ELF-1 (cell line): ENCODE results near the gene CDC42EP4.

Experiments used
- DNase-seq: peaks from one replicate; pipeline ENCODE4 v3.0.0-alpha.2; 2016; ENCODE audit warnings: low read depth, low spot score

CDC42EP4 gene

DNA sequence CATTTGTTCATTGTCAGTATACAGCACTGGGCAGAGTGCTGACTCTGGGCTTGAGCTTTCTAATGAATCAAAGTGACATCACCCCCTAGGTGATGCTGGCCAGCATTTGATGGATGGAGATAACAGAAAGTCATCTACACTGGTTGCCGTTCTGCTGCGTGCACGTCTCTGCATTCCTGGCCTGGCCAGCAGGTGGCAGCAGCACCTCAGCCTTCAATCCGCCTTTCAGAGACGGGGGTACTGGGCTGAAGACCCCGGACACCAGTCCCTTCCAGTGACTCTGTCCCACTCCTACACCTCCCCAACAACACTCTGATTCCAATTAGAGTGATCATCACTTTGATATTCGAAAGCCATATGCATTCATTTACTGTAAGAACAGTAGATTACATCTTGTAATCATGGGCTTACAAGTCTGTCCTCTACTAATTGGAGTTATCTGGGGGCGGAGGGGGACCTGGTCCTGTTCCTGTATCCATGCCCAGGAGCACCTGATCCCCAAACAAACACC, 56.1 kb downstream of the CDC42EP4 start:
- peak; percentile 89 for DNase-seq

DNA sequence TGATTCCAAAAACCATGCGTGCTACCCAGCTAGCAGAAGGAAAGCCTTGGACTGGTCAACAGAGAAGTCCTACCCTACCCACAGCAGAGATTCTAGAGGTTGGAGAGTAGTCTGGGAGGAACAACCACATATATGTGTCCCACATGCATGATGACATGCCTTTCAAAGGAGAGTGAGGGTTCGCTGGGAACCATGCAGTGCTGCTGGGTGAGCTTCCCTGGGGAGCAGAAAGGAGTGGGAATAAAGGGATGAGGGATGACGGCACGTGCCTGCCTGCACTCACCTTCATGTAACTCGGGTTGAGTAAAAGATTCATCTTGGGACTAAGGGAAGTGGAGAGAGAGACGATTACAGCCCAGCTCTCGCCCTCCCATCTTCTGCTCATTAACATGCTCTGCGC, 59.9 kb downstream of the CDC42EP4 start:
- no peak for DNase-seq

- no peak for DNase-seq
These were observed 60.8 kb downstream of the CDC42EP4 start for GRCh38 chr17:73250851-73251640.

- DNase-seq, result no peak
These were observed 62.1 kb downstream of the CDC42EP4 start for GRCh38 chr17:73249700-73250099.

- no peak for DNase-seq
These were observed 63.3 kb downstream of the CDC42EP4 start for GRCh38 chr17:73248532-73248931.

GRCh38 chr17:73247726-73248125, 64.1 kb downstream of the CDC42EP4 start:
- no peak for DNase-seq

DNA sequence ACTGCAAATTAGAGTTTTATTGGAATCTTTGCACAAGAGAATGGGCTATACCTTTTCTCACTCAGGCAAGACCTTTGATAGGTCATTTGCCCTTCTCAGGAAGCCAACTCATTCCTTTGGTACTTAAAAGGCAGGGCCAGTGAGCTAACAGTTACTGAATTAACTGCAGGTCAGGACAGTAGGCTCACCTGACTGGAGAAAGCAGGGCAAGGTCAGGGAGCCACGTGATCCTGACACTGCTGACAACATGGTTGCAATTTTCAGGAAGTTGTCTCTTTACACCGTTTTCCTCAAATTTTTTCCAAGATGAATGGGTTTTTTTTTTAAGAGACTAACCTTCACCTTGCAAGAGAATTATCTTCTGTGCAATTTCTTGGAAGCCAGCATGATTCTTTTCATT, 71.2 kb downstream of the CDC42EP4 start:
- DNase-seq, result no peak

GRCh38 chr17:73237714-73238113, 74.1 kb downstream of the CDC42EP4 start:
- no peak for DNase-seq

DNA sequence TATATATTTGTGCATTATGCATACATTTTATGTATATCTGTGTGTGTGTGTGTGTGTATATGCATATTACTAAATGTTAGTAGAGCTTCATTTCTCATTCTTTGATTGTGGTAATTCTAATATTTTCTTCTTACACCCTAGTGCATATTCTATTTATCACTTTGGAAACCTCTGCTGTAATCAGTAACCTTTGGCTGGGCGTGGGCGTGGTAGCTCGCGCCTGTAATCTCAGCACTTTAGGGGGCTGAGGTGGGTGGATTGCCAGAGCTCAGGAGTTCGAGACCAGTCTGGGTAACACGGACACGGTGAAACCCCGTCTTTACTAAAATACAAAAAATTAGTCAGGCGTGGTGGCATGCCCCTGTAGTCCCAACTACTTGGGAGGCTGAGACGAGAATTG, 77.1 kb downstream of the CDC42EP4 start:
- DNase-seq, result no peak
